ENCODE measurements around the gene SLC44A5.
"Not testable (repeated sequence)": the region's sequence is repeated elsewhere in the genome, so short reads cannot be mapped to it uniquely, and the experiment has no call there.

The SLC44A5 gene

GRCh38 chr1:75449998-75450397 is 160.9 kb downstream of the SLC44A5 start:
- DNase-seq (ENCODE audit: low spot score) = no peak

- no peak for DNase-seq (ENCODE audit: low spot score)
Observed at GRCh38 chr1:75444220-75444619, 166.7 kb downstream of the SLC44A5 start.

GRCh38 chr1:75440274-75440673 is 170.6 kb downstream of the SLC44A5 start:
- no peak for DNase-seq (ENCODE audit: low spot score)

- no peak for DNase-seq (ENCODE audit: low spot score)
Observed at GRCh38 chr1:75438355-75438754, 172.6 kb downstream of the SLC44A5 start.

DNA sequence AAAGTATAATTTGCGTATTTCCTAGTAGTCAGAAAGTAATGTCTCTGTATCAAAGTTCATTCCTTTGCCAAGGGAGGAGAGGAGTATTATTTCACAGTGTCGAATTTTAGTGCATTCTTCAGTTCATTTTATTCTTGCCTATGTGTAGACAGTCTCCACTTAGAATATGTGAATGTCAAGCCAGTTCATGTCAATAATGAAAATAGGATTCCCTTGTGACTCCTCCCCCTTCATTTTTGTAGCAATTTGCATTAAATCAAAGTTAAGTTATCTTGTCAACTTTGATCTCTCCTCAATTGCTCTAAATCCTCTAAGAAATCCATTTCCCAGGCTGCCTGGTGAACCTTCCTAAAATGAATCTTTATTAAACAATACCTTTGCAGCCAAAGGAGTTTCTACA is 179.1 kb downstream of the SLC44A5 start:
- DNase-seq (ENCODE audit: low spot score) = no peak

- no peak for DNase-seq (ENCODE audit: low spot score)
Observed at GRCh38 chr1:75430526-75430925, 180.4 kb downstream of the SLC44A5 start.

DNA sequence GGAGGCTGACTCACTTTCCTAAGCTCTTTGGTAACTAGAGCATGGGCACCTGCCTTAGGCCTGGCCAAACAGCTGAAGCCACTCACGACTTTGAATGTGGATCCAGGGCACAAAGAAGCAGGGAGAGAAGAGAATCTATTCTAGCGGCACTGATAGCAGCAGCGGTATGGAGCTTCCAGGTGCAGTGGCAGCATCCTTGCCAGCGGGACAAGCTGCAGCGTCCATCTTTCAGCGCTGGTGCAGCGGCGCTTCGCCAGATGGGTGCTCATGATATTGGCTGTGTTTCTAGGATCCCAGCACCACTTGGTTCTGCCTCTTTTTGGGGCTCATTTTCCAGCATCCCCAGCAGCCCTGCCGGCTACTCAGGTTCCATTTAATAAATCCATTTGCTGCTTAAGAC is 184.2 kb downstream of the SLC44A5 start:
- no peak for DNase-seq (ENCODE audit: low spot score)

DNA sequence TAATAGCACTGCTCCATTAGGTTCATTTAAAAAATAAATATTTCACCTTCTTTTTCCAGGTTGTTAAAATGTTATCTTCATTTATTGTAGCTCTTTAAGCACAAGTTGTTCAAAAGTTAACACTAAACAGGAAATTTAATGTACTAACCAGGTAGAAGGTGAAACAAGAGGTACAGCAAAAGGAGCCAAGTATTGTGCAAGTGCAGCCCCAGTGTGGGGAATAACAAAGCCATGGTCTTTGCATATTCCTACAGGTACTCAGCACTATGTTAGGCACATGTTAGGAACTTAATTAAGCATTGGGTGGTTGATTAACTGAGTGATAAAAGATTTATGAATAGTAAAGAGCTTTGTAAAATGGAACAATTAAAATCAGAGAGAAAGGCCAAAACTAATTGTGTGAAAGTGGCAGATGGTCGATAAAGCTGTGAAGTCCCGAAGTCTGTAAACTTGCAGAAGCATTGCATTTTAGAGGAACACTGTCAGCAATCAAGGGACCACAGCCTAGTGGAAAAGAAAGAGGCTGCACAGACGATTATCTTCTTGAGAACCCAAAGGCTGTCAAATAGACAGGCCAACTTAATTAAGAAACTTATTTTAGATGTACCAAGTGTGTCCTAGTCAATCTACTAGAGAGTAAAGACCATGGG is 185.8 kb downstream of the SLC44A5 start:
- DNase-seq (ENCODE audit: low spot score) = no peak

GRCh38 chr1:75423616-75424015 is 187.3 kb downstream of the SLC44A5 start:
- no peak for DNase-seq (ENCODE audit: low spot score)

DNA sequence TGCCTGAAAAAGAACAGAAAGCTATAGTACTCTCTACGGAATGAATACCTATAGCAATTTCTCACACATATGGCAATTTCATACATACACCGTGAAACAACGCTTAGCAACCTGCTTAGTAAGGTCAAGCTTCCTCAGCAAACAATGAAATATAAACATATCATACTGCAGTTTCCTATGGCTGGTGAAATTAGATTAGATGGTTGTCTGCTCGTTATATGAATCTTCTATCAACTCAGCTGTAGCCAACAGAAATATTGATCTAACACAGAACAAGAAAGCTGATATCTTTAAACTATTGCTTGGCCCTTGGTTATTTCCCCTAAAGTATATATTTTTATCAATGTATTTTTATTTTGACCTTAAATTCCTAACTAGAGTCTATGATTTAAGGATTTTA is 187.8 kb downstream of the SLC44A5 start:
- DNase-seq (ENCODE audit: low spot score) = no peak

GRCh38 chr1:75421371-75421770 is 189.5 kb downstream of the SLC44A5 start:
- no peak for DNase-seq (ENCODE audit: low spot score)

DNA sequence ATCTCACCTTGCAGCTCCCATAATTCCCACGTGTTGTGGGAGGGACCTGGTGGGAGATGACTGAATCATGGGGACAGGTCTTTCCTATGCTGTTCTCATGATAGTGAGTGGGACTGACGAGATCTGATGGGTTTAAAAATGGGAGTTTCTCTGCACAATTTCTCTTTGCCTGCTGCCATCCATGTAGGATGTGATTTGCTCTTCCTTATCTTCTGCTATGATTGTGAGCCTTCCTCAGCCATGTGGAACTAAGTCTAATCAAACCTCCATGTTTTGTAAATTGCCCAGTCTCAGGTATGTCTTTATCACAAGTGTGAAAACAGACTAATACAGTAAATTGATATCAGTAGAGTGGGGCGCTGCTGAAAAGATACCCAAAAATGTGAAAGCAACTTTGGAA is 195.7 kb downstream of the SLC44A5 start:
- DNase-seq (ENCODE audit: low spot score) = no peak

- no peak for DNase-seq (ENCODE audit: low spot score)
Observed at GRCh38 chr1:75412616-75413015, 198.3 kb downstream of the SLC44A5 start.

DNA sequence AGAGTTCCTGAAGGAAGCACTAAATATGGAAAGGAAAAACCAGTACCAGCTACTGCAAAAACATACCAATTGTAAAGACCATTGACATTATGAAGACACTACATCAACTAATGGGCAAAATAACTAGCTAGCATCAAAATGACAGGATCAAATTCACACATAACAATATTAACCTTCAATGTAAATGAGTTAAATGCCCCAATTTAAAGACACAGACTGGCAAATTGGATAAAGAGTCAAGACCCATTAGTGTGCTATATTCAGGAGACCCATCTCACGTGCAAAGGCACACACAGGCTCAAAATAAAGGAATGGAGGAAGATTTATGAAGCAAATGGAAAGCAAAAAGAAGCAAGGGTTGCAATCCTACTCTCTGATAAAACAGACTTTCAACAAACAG is 206.2 kb downstream of the SLC44A5 start:
- not testable (repeated sequence) for DNase-seq (ENCODE audit: low spot score)

GRCh38 chr1:75403147-75403646 is 207.7 kb downstream of the SLC44A5 start:
- DNase-seq (ENCODE audit: low spot score) = not testable (repeated sequence)

GRCh38 chr1:75400716-75401115 is 210.2 kb downstream of the SLC44A5 start:
- no peak for DNase-seq (ENCODE audit: low spot score)

GRCh38 chr1:75396745-75397144 is 214.2 kb downstream of the SLC44A5 start:
- no peak for DNase-seq (ENCODE audit: low spot score)

DNA sequence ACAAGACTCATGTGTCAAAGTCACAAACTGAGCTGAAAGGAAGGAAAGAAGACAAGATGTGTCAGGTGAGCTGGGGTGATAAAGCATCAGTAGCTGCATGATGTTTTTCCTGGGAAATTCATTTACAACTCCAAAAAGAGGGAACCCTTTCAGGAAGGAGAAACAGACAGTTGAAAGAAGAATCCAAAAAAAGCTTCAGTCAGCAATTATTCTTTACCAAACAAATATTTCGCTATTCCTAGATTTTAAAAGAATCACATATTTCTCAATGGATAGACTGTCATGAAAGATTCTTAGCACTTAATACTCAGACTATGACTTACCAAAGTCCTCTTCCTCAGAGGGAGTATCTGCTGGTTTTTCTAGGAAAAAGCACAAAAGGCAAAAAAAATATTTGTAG is 214.7 kb downstream of the SLC44A5 start:
- no peak for DNase-seq (ENCODE audit: low spot score)

GRCh38 chr1:75394386-75395139 is 216.4 kb downstream of the SLC44A5 start:
- no peak for DNase-seq (ENCODE audit: low spot score)

GRCh38 chr1:75392278-75392677 is 218.6 kb downstream of the SLC44A5 start:
- no peak for DNase-seq (ENCODE audit: low spot score)

GRCh38 chr1:75375476-75376447 is 235.2 kb downstream of the SLC44A5 start:
- DNase-seq (ENCODE audit: low spot score) = not testable (repeated sequence)

DNA sequence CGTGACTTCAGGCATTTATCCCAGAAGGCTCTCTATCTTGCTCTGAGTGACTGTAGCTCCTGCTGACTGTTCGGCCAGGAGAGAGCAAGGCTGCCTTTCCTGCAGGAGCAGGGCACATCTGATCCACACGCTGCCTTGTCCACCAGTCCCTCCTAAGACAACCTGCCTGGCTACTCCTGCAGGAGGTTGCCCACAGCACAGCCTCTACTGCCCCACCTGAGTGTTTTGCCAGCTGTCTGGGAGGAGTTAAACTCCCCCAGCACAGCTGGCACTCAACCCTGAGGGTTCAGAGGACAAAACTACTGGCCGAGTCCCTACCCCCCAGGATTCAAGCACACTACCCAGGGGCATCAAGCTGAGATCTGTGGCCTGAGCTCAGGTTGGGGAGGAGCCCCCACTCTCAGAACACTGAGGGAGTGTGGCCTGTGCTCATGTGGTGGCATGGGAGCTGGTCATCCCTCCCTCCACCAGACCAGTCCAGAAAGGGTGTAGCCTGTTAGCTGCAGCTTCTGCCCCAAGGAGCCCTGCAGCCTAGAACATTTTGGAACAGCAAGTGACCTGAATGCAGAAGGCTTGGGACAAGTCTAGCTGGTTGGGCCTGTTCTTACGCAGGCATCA is 237.3 kb downstream of the SLC44A5 start:
- DNase-seq (ENCODE audit: low spot score) = no peak
